Nephron progenitor cell (in vitro differentiated cells): Measurements from ENCODE around the gene HPN.
A peak's percentile ranks its signal among the peaks of the same experiment; 100 is the strongest.

Source experiments
- DNase-seq: peaks from one replicate; pipeline ENCODE4 v3.0.0; 2021
- H3K27ac Mint-ChIP-seq: 2 replicates; pipeline ENCODE4 v1.8.0; 2021; ENCODE audit warnings: mild to moderate bottlenecking, moderate library complexity, mixed read lengths
- H3K27me3 Mint-ChIP-seq: 2 replicates; pipeline ENCODE4 v1.8.0; 2021; ENCODE audit warnings: mild to moderate bottlenecking, low read depth, mixed read lengths; ENCODE audit not compliant: poor library complexity
- H3K36me3 Mint-ChIP-seq: 2 replicates; pipeline ENCODE4 v1.8.0; 2021; ENCODE audit warnings: low read depth, mixed read lengths
- H3K4me1 Mint-ChIP-seq: 2 replicates; pipeline ENCODE4 v1.8.0; 2021; ENCODE audit warnings: mixed read lengths
- H3K4me3 Mint-ChIP-seq: 2 replicates; pipeline ENCODE4 v1.8.0; 2021; ENCODE audit warnings: mild to moderate bottlenecking, moderate library complexity, mixed read lengths
- H3K9me3 Mint-ChIP-seq: 2 replicates; pipeline ENCODE4 v1.8.0; 2021; ENCODE audit warnings: mild to moderate bottlenecking, moderate library complexity, mixed read lengths
- TF ChIP-seq, protein P1 (sequence below): fragments of 200-600 bp; sonication (generic); IDR thresholded peaks from 2 replicates; pipeline ENCODE4 v1.5.0; 2021; ENCODE audit warnings: antibody characterized with exemption

Gene HPN

DNA sequence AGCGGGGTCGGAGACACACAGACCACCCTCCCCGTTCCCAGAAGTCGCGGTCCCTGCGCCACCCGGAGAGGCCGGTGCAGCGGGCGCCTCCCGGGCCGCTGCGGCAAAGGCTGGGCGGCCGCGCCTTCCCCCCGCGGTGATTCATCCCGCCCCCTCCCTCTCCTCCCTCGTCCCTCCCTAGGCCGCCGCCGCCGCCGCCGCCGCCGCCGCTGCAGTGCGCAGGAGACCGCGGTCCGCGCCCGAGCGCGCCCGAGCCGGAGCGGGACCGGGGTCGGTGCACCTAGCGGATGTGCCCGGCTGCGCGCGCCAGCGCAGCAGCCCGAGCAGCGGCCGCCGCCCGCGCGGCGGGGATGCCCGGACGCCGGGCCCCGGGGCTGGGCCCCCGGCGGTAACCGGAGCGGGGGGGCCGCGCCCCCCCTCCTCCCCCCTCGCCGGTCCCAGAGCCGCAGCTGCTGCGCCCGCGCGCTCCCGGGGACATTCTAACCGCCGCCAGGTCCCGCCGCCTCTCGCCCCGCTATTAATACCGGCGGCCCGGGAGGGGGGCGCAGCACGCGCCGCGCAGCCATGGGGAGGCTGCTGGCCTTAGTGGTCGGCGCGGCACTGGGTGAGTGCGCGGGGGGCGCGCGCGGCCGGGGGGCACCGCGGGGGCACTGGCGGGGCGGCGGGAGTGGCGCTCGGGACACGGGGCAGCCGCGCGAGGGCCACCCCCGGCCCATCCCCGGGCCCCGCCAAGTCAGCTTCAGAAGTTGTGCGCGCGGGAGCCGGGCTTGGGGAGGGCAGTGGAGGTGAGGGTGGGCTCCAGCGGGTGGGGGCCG is 11.1 kb upstream of the HPN start, which contains the start of gene SCN1B:
Gene SCN1B (plus strand): TSS at position 214 of the 815 bp plus-strand sequence. CDS start 351 bp downstream, at position 565.
- TF ChIP-seq, protein P1, sequence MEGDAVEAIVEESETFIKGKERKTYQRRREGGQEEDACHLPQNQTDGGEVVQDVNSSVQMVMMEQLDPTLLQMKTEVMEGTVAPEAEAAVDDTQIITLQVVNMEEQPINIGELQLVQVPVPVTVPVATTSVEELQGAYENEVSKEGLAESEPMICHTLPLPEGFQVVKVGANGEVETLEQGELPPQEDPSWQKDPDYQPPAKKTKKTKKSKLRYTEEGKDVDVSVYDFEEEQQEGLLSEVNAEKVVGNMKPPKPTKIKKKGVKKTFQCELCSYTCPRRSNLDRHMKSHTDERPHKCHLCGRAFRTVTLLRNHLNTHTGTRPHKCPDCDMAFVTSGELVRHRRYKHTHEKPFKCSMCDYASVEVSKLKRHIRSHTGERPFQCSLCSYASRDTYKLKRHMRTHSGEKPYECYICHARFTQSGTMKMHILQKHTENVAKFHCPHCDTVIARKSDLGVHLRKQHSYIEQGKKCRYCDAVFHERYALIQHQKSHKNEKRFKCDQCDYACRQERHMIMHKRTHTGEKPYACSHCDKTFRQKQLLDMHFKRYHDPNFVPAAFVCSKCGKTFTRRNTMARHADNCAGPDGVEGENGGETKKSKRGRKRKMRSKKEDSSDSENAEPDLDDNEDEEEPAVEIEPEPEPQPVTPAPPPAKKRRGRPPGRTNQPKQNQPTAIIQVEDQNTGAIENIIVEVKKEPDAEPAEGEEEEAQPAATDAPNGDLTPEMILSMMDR, result no peak
- peaks cover 27% of the 10 kb centered on the region for H3K4me1 Mint-ChIP-seq
- H3K4me3 Mint-ChIP-seq, result peak within 1 kb of the TSS; percentile 90
- peaks cover 30% of the 10 kb centered on the region for H3K36me3 Mint-ChIP-seq
- H3K9me3 Mint-ChIP-seq, result no peaks in the 10 kb centered on the region
- peak; percentile 82 for DNase-seq
- peaks cover 36% of the 10 kb centered on the region for H3K27me3 Mint-ChIP-seq
- H3K27ac Mint-ChIP-seq, result no peak within 1 kb of the TSS

DNA sequence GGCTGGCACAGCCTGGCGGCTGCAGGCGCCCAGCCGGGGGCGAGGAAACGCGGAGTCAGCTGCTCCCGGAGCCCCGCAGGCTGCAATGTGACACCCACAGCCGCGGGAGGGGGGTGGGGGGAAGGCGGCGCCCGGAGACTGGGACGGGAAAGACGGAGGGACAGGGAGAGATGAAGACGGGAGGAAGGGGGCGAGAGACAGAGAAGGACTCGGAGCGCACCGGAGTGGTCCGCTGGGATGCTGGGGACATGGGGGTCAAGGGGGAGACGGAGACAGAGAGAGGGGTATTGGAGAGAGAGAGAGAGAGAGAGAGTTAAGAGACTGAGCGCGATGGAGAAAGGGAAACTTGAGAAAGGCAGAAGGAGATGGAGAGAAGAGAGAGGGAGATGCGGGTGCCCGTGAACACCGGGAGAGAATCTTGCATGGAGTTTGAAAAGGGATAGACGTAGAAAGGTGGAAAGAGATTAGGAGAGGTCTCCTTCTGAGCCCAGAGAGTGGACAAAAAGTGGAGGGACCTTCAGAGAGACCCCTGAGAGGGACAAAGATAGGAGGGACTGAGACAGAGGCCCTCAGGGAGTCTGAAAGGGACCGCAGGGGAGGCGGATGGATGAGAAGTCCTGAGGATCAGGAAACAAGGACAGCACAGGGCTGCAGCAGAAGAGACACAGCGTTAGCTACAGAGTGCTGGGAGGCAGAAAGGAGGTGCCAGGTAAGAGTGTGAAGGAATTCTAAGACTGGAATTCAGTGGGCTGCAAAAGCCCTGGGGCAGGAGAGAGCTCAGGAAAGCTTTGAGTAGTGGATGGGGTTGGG is 10.2 kb upstream of the HPN start:
- Mint-ChIP-seq H3K27me3 (peaks cover 36% of the 10 kb centered on the region), H3K4me3 (peak overlapping the region; percentile 90), H3K36me3 (peaks cover 28% of the 10 kb centered on the region), H3K9me3 (no peaks in the 10 kb centered on the region), H3K27ac (no peak overlapping the region), H3K4me1 (peaks cover 27% of the 10 kb centered on the region)
- peak; percentile 74 for DNase-seq
- TF ChIP-seq, protein P1, result no peak

DNA sequence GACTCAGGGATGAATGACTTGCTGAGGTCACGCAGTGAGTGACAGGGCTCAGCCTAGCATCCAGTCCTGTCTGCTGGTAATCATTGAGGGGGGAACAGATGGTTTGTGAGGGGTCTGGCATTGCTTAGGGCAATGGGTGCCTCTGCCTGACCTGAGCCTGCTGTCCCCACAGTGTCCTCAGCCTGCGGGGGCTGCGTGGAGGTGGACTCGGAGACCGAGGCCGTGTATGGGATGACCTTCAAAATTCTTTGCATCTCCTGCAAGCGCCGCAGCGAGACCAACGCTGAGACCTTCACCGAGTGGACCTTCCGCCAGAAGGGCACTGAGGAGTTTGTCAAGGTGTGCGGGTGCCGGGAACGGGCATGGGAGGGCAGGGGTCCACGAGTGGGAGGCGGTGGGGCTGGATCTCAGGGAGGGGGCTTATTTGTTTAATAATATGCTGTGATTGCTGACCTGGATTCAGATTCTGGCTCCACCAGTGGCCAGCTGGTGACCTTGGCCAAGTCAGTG is 9.1 kb upstream of the HPN start:
- no peaks in the 10 kb centered on the region for H3K9me3 Mint-ChIP-seq
- TF ChIP-seq, protein P1, result no peak
- peaks cover 36% of the 10 kb centered on the region for H3K27me3 Mint-ChIP-seq
- no peak for DNase-seq
- H3K36me3 Mint-ChIP-seq, result peaks cover 23% of the 10 kb centered on the region
- H3K4me1 Mint-ChIP-seq, result peaks cover 32% of the 10 kb centered on the region
- H3K27ac Mint-ChIP-seq, result no peak overlapping the region
- peak overlapping the region; percentile 52 for H3K4me3 Mint-ChIP-seq

DNA sequence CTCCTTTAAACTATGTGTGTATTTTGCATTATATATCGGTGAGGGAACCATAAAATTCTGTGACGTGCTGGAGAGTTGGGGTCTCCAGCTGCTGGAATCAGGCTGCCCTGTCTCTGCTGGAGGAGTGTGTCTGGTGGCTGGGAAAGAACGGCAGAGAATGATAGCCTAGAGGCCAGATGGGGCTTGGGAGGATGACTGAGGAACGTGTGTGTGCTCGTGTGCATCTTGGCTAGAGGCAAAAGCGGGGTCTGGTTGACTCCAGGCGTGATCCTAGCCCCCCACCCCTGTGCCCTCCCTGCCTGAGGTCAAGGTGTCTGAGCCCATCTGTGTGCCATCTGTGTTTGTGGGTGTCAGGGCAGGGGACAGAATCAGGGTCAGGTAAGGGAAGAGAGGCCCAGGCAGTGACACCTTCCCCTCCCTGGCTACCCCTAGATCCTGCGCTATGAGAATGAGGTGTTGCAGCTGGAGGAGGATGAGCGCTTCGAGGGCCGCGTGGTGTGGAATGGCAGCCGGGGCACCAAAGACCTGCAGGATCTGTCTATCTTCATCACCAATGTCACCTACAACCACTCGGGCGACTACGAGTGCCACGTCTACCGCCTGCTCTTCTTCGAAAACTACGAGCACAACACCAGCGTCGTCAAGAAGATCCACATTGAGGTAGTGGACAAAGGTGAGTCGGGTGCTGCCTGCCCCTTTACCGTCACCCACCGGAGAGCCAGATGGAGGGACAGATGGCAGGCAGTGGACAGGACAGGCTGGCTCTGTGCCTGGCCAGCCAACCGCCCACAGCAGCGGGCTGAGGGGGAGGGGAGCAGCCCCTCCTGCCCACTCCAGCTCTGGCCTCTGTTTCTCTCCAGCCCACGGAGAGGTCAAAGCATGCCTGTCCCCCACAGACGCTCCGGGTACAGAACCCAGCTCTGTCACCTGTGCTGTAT is 8.2 kb upstream of the HPN start:
- Mint-ChIP-seq H3K27ac (no peak overlapping the region), H3K4me3 (peak overlapping the region; percentile 44), H3K27me3 (peaks cover 36% of the 10 kb centered on the region)

DNA sequence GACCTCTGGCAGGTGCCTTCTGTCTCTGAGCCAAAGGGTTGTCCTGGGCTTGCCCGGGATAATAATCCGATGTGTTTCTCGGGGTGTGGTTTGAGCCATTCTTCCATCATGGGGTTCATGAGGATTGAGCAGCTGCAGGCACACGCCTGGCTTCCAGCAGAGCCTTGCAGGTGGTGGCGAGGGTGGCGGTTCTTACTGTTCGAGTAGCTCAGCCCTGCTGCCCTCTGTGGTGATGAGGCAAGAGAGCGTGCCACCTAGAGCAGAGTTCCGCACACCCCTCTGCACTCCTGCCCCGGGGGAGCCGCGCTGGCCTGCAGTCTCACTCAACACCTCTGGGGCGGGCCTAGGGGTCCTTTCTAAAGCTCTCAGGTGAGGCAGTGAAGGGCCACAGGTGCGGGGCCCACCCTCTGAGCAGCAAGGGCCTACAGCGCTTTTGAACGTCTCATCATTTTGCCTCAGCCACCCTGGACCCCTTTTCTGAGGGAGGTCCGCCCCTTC is 7.5 kb upstream of the HPN start:
- H3K9me3 Mint-ChIP-seq, result no peaks in the 10 kb centered on the region
- H3K27me3 Mint-ChIP-seq, result peaks cover 36% of the 10 kb centered on the region
- no peak for DNase-seq
- H3K4me3 Mint-ChIP-seq, result no peak overlapping the region
- H3K4me1 Mint-ChIP-seq, result peaks cover 48% of the 10 kb centered on the region
- TF ChIP-seq, protein P1, result no peak
- no peak overlapping the region for H3K27ac Mint-ChIP-seq
- peaks cover 12% of the 10 kb centered on the region for H3K36me3 Mint-ChIP-seq

More for the DNA sequence above, 8.2 kb upstream of the HPN start:
- TF ChIP-seq, protein P1, result no peak
- H3K9me3 Mint-ChIP-seq, result no peaks in the 10 kb centered on the region
- H3K36me3 Mint-ChIP-seq, result peaks cover 14% of the 10 kb centered on the region
- no peak for DNase-seq
- peaks cover 41% of the 10 kb centered on the region for H3K4me1 Mint-ChIP-seq
